ENCODE results near the gene FLNB. TPM values are rescaled to one million over a fixed set of nuclear protein-coding genes. Genes with fewer than 3 reads are reported as not detected.

FLNB gene
- total RNA-seq, 1 experiment from 2014 or later, result 309 TPM

- ATAC-seq (no peak), DNase-seq (ENCODE audit: low read depth, low spot score) (no peak)
- Histone ChIP-seq H3K4me3 (ENCODE audit: low read depth in 2 of 2, low read length in 2 of 2) (no peak overlapping the region), H3K4me1 (ENCODE audit: control insufficient read depth, insufficient read depth, low read length) (peaks cover 4% of the 10 kb centered on the region; the same call in 1 of the 2 replicates), H3K9me3 (ENCODE audit: control insufficient read depth, insufficient read depth, low read depth, low read length) (no peaks in the 10 kb centered on the region), H3K36me3 (ENCODE audit: control insufficient read depth, insufficient read depth, low read length) (peaks cover 15% of the 10 kb centered on the region), H3K27me3 (ENCODE audit: control insufficient read depth, insufficient read depth, low read length) (no peaks in the 10 kb centered on the region), H3K27ac (ENCODE audit: low read length) (no peak overlapping the region)
- CTCF ChIA-PET, result no interaction called here
- intact Hi-C loops (cut with micrococcal nuclease; ENCODE audit: unreplicated experiment) (no loop called here), in situ Hi-C loops (cut with HindIII; ENCODE audit: low pct_unique_long_range_greater_than_20kb, low sequenced_read_pairs) (no loop called here)
- TF ChIP-seq CTCF (IDR thresholded peaks at IDR 0.05), result no peak
- no peak for TF ChIP-seq REST (IDR thresholded peaks at IDR 0.05; ENCODE audit: insufficient read depth in 1 of 2, low read depth in 2 of 2, low read length in 1 of 2)
- TF ChIP-seq TCF7L2 (IDR thresholded peaks at IDR 0.05; ENCODE audit: low read depth, low read length), result no peak
- TF ChIP-seq SIN3A (IDR thresholded peaks at IDR 0.05; ENCODE audit: borderline replicate concordance, insufficient read depth, low read depth, low read length), result no peak
- TF ChIP-seq POLR2AphosphoS5 (IDR thresholded peaks at IDR 0.05; ENCODE audit: low read depth, low read length), result no peak
- POLR2A ChIA-PET, result interaction anchor here (0.6 kb wide), 1 partner anchor 111 kb away, joined by 3 read pairs; no protein-coding TSS in a partner anchor
- BruUV-seq (replicated peaks), result no TSS peak
Measured at GRCh38 chr3:58093574-58094195, 85.5 kb downstream of the FLNB start.

- Histone ChIP-seq H3K4me3 (ENCODE audit: low read depth in 2 of 2, low read length in 2 of 2) (no peak overlapping the region), H3K36me3 (ENCODE audit: control insufficient read depth, insufficient read depth, low read length) (peaks cover 15% of the 10 kb centered on the region), H3K4me1 (ENCODE audit: control insufficient read depth, insufficient read depth, low read length) (peaks cover 4% of the 10 kb centered on the region; the same call in 1 of the 2 replicates), H3K27me3 (ENCODE audit: control insufficient read depth, insufficient read depth, low read length) (no peaks in the 10 kb centered on the region), H3K27ac (ENCODE audit: low read length) (no peak overlapping the region), H3K9me3 (ENCODE audit: control insufficient read depth, insufficient read depth, low read depth, low read length) (no peaks in the 10 kb centered on the region)
- ATAC-seq (no peak), DNase-seq (ENCODE audit: low read depth, low spot score) (no peak)
- BruUV-seq (replicated peaks), result no TSS peak
- TF ChIP-seq POLR2AphosphoS5 (IDR thresholded peaks at IDR 0.05; ENCODE audit: low read depth, low read length), result no peak
- no peak for TF ChIP-seq SIN3A (IDR thresholded peaks at IDR 0.05; ENCODE audit: borderline replicate concordance, insufficient read depth, low read depth, low read length)
- TF ChIP-seq TCF7L2 (IDR thresholded peaks at IDR 0.05; ENCODE audit: low read depth, low read length), result no peak
- TF ChIP-seq CTCF (IDR thresholded peaks at IDR 0.05), result no peak
- TF ChIP-seq REST (IDR thresholded peaks at IDR 0.05; ENCODE audit: insufficient read depth in 1 of 2, low read depth in 2 of 2, low read length in 1 of 2), result no peak
- POLR2A ChIA-PET, result no interaction called here
- CTCF ChIA-PET, result no interaction called here
- intact Hi-C loops (cut with micrococcal nuclease; ENCODE audit: unreplicated experiment) (no loop called here), in situ Hi-C loops (cut with HindIII; ENCODE audit: low pct_unique_long_range_greater_than_20kb, low sequenced_read_pairs) (no loop called here)
Measured at GRCh38 chr3:58094657-58095056, 86.4 kb downstream of the FLNB start.

All from Panc1 (cell line).